Stimulated activated CD4-positive, alpha-beta T cell treated with anti-CD3 and anti-CD28 coated beads, TNF-alpha, amount 100 ng/mL, for 1 hour (primary cell): ENCODE measurements around the gene MTRF1L.
"Not testable (repeated sequence)": the region's sequence is repeated elsewhere in the genome, so short reads cannot be mapped to it uniquely, and the experiment has no call there.

Experiments used
- DNase-seq, 3 donors: peaks; one replicate each; pipeline ENCODE4 v3.0.0-alpha.2; 2020; ENCODE audit warnings: low read depth in 3 of 3, low spot score in 1 of 3

The MTRF1L gene

GRCh38 chr6:152975204-152975915, 27.1 kb downstream of the MTRF1L start:
- DNase-seq: no peak

GRCh38 chr6:152973916-152974315, 28.6 kb downstream of the MTRF1L start:
- DNase-seq: no peak

- DNase-seq: no peak
Observed at GRCh38 chr6:152969688-152970418, 32.7 kb downstream of the MTRF1L start.

- not testable (repeated sequence) for DNase-seq
Observed at GRCh38 chr6:152966168-152966894, 36.2 kb downstream of the MTRF1L start.

- no peak for DNase-seq
Observed at GRCh38 chr6:152959333-152959732, 43.2 kb downstream of the MTRF1L start.

- no peak for DNase-seq
Observed at GRCh38 chr6:152957796-152958195, 44.7 kb downstream of the MTRF1L start.

- no peak for DNase-seq
Observed at GRCh38 chr6:152954443-152954842, 48.1 kb downstream of the MTRF1L start.

- DNase-seq: no peak
Observed at GRCh38 chr6:152952866-152953509, 49.5 kb downstream of the MTRF1L start.

GRCh38 chr6:152952045-152952444, 50.5 kb downstream of the MTRF1L start:
- DNase-seq: no peak

GRCh38 chr6:152950240-152950639, 52.3 kb downstream of the MTRF1L start:
- DNase-seq: no peak

- DNase-seq: no peak
Observed at GRCh38 chr6:152948150-152948768, 54.2 kb downstream of the MTRF1L start.

GRCh38 chr6:152946995-152947394, 55.5 kb downstream of the MTRF1L start:
- no peak for DNase-seq

GRCh38 chr6:152946484-152946883, 56.0 kb downstream of the MTRF1L start:
- DNase-seq: no peak

- DNase-seq: no peak
Observed at GRCh38 chr6:152943260-152943897, 59.1 kb downstream of the MTRF1L start.

- DNase-seq: no peak
Observed at GRCh38 chr6:152942319-152942869, 60.1 kb downstream of the MTRF1L start.

GRCh38 chr6:152941746-152942145, 60.8 kb downstream of the MTRF1L start:
- DNase-seq: no peak
